Right lobe of liver (tissue), 4 donors: Measurements from ENCODE around the gene PHF2.

Experiments
- CTCF ChIP-seq, 4 donors: fragments of 200-600 bp in 3 of 4; fragments of 450-650 bp in 1 of 4; IDR thresholded peaks; one replicate each; pipeline versions ENCODE4 v1.5.1 to v1.8.0; 2016 to 2022; ENCODE audit warnings: antibody characterized with exemption in 4 of 4, mild to moderate bottlenecking in 2 of 4
- POLR2A ChIP-seq: fragments of 450-650 bp; IDR thresholded peaks from one replicate; pipeline ENCODE4 v1.6.1; 2017; ENCODE audit warnings: antibody characterized with exemption, mild to moderate bottlenecking
- donor health status: DM: no; HTN: no; CAD: no.
- donor health status: DM: no; HTN: no; CAD: no.
- donor health status: DM: no; HTN: yes; CAD: no.

GRCh38 chr9:93533863-93534262, 42.5 kb upstream of the PHF2 start:
- TF ChIP-seq CTCF (IDR thresholded peaks at IDR 0.05) (no peak), POLR2A (no peak)
